NB4 (cell line): ENCODE measurements around the gene SMAD9.

ENCODE experiments used
- DNase-seq: peaks from one replicate; pipeline ENCODE4 v3.0.0; 2010; ENCODE audit warnings: low read depth
- H3K4me3 ChIP-seq: one replicate; pipeline ENCODE4 v1.5.1; 2011; ENCODE audit warnings: mild to moderate bottlenecking, low read depth, low read length, moderate library complexity
- CTCF ChIP-seq: IDR thresholded peaks from one replicate; pipeline ENCODE4 v1.5.1; 2012; ENCODE audit warnings: low read depth, low read length
- MAX ChIP-seq: IDR thresholded peaks from 2 replicates; pipeline ENCODE4 v1.6.1; 2011; ENCODE audit warnings: low read depth, low read length
- MYC ChIP-seq: IDR thresholded peaks from 2 replicates; pipeline ENCODE4 v1.6.1; 2011; ENCODE audit warnings: low read depth, low read length
- POLR2A ChIP-seq: IDR thresholded peaks from 2 replicates; pipeline ENCODE4 v1.6.1; 2011; ENCODE audit warnings: mild to moderate bottlenecking; ENCODE audit not compliant: insufficient read length; ENCODE audit errors: extremely low read depth

SMAD9 gene

DNA sequence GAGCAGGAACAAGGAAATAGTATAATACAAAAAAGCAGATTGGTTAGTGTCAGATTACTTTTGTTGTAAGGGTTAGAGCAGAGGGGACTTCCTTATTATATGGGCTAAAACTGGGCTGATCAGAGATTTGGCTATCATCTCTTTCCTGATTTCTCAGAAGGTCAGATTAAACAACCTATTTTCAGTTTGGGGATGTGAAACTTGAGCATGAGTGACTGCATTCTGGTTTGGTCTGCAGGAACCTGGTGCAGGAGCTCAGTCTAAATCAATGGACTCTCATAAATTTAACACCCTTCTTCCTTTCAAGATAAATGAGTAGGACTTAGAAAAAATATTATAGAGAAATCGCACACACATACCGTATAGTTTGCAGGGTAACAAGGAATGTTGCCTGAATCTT, 113.9 kb downstream of the SMAD9 start:
- H3K4me3 ChIP-seq: no peak overlapping the region
- no peak for TF ChIP-seq CTCF
- TF ChIP-seq MAX: no peak
- no peak for TF ChIP-seq MYC
- no peak for DNase-seq

DNA sequence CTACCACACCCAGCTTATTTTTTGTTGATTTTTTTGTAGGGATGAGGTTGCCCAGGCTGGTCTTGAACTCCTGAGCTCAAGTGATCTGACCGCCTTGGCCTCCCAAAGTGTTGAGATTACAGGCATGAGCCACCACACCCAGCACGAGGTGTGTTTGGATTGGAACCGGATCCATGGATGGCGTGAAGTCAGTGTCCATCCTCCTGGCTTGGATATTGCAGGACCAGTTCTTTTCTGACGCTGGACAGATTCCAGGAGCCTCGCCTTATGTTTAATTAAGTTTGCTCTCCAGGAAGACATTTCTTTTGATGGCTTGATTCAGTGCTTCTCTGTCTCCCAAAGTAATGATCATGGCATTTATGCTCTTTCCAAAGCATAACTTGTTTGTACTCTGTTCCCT, 115.5 kb downstream of the SMAD9 start:
- H3K4me3 ChIP-seq: no peak overlapping the region
- TF ChIP-seq MAX (no peak), CTCF (no peak), POLR2A (no peak), MYC (no peak)
- no peak for DNase-seq

GRCh38 chr13:36801035-36801434, 119.0 kb downstream of the SMAD9 start:
- H3K4me3 ChIP-seq: no peak overlapping the region
- TF ChIP-seq MYC (no peak), MAX (no peak), CTCF (no peak), POLR2A (no peak)
- DNase-seq: no peak

GRCh38 chr13:36796052-36796451, 124.0 kb downstream of the SMAD9 start:
- H3K4me3 ChIP-seq: no peak overlapping the region
- DNase-seq: peak; percentile 18
- TF ChIP-seq POLR2A: no peak
- 0 out of 2 replicates have a peak, but pooled peaks have one; percentile 6 for TF ChIP-seq MAX
- TF ChIP-seq CTCF: no peak
- TF ChIP-seq MYC: no peak

- H3K4me3 ChIP-seq: no peak overlapping the region
- no peak for DNase-seq
- TF ChIP-seq MYC (no peak), MAX (no peak), POLR2A (no peak), CTCF (no peak)
These were observed 124.6 kb downstream of the SMAD9 start for GRCh38 chr13:36795463-36795862.
